ENCODE measurements around the gene GSE1.

The GSE1 gene

GRCh38 chr16:85677383-85677967, 64.4 kb downstream of the GSE1 start:
- Histone ChIP-seq H3K36me3 (ENCODE audit: control insufficient read depth in 1 of 2, insufficient read depth in 2 of 2, low read length in 2 of 2) (peaks cover 14 to 48% of the 10 kb centered on the region in 2 donors), H3K9ac (ENCODE audit: low read depth in 1 of 2, low read length in 2 of 2) (no peak overlapping the region), H3K4me1 (ENCODE audit: control insufficient read depth in 1 of 2, insufficient read depth in 2 of 2, low read length in 2 of 2) (peaks cover 26 to 31% of the 10 kb centered on the region in 2 donors), H3K27ac (ENCODE audit: low read depth, low read length) (no peak overlapping the region), H3K4me3 (ENCODE audit: low read depth in 1 of 2, low read length in 2 of 2) (no peak overlapping the region), H3K9me3 (ENCODE audit: control insufficient read depth in 1 of 2, low read length in 2 of 2) (no peaks in the 10 kb centered on the region), H3K27me3 (ENCODE audit: control insufficient read depth in 1 of 2, insufficient read depth in 2 of 2, low read length in 2 of 2) (no peaks in the 10 kb centered on the region)

- no peak overlapping the region for H3K9ac ChIP-seq (ENCODE audit: low read depth in 1 of 2, low read length in 2 of 2)
- H3K27me3 ChIP-seq (ENCODE audit: control insufficient read depth in 1 of 2, insufficient read depth in 2 of 2, low read length in 2 of 2), result no peaks in the 10 kb centered on the region
- no peak overlapping the region for H3K27ac ChIP-seq (ENCODE audit: low read depth, low read length)
Measured at GRCh38 chr16:85678016-85678415, 64.9 kb downstream of the GSE1 start.

GRCh38 chr16:85678821-85679220, 65.7 kb downstream of the GSE1 start:
- Histone ChIP-seq H3K9me3 (ENCODE audit: control insufficient read depth in 1 of 2, low read length in 2 of 2) (no peaks in the 10 kb centered on the region), H3K4me1 (ENCODE audit: control insufficient read depth in 1 of 2, insufficient read depth in 2 of 2, low read length in 2 of 2) (peaks cover 24 to 27% of the 10 kb centered on the region in 2 donors), H3K4me3 (ENCODE audit: low read depth in 1 of 2, low read length in 2 of 2) (no peak overlapping the region), H3K9ac (ENCODE audit: low read depth in 1 of 2, low read length in 2 of 2) (no peak overlapping the region), H3K27me3 (ENCODE audit: control insufficient read depth in 1 of 2, insufficient read depth in 2 of 2, low read length in 2 of 2) (no peaks in the 10 kb centered on the region), H3K27ac (ENCODE audit: low read depth, low read length) (no peak overlapping the region), H3K36me3 (ENCODE audit: control insufficient read depth in 1 of 2, insufficient read depth in 2 of 2, low read length in 2 of 2) (peaks cover 10 to 40% of the 10 kb centered on the region in 2 donors)

More at GRCh38 chr16:85678016-85678415, 64.9 kb downstream of the GSE1 start:
- Histone ChIP-seq H3K4me1 (ENCODE audit: control insufficient read depth in 1 of 2, insufficient read depth in 2 of 2, low read length in 2 of 2) (peaks cover 26 to 31% of the 10 kb centered on the region in 2 donors), H3K4me3 (ENCODE audit: low read depth in 1 of 2, low read length in 2 of 2) (no peak overlapping the region), H3K36me3 (ENCODE audit: control insufficient read depth in 1 of 2, insufficient read depth in 2 of 2, low read length in 2 of 2) (peaks cover 10 to 43% of the 10 kb centered on the region in 2 donors), H3K9me3 (ENCODE audit: control insufficient read depth in 1 of 2, low read length in 2 of 2) (no peaks in the 10 kb centered on the region)

GRCh38 chr16:85679870-85680269, 66.7 kb downstream of the GSE1 start:
- Histone ChIP-seq H3K36me3 (ENCODE audit: control insufficient read depth in 1 of 2, insufficient read depth in 2 of 2, low read length in 2 of 2) (peaks cover 9 to 30% of the 10 kb centered on the region in 2 donors), H3K4me1 (ENCODE audit: control insufficient read depth in 1 of 2, insufficient read depth in 2 of 2, low read length in 2 of 2) (peaks cover 14 to 18% of the 10 kb centered on the region in 2 donors), H3K4me3 (ENCODE audit: low read depth in 1 of 2, low read length in 2 of 2) (no peak overlapping the region), H3K9me3 (ENCODE audit: control insufficient read depth in 1 of 2, low read length in 2 of 2) (no peaks in the 10 kb centered on the region), H3K27me3 (ENCODE audit: control insufficient read depth in 1 of 2, insufficient read depth in 2 of 2, low read length in 2 of 2) (no peaks in the 10 kb centered on the region), H3K27ac (ENCODE audit: low read depth, low read length) (no peak overlapping the region), H3K9ac (ENCODE audit: low read depth in 1 of 2, low read length in 2 of 2) (no peak overlapping the region)

GRCh38 chr16:85680352-85680944, 67.3 kb downstream of the GSE1 start:
- H3K27ac ChIP-seq (ENCODE audit: low read depth, low read length), result no peak overlapping the region

GRCh38 chr16:85681255-85681654, 68.1 kb downstream of the GSE1 start:
- Histone ChIP-seq H3K27me3 (ENCODE audit: control insufficient read depth in 1 of 2, insufficient read depth in 2 of 2, low read length in 2 of 2) (no peaks in the 10 kb centered on the region), H3K4me1 (ENCODE audit: control insufficient read depth in 1 of 2, insufficient read depth in 2 of 2, low read length in 2 of 2) (peaks cover 14 to 18% of the 10 kb centered on the region in 2 donors), H3K27ac (ENCODE audit: low read depth, low read length) (no peak overlapping the region), H3K9ac (ENCODE audit: low read depth in 1 of 2, low read length in 2 of 2) (no peak overlapping the region), H3K36me3 (ENCODE audit: control insufficient read depth in 1 of 2, insufficient read depth in 2 of 2, low read length in 2 of 2) (peaks cover 4 to 20% of the 10 kb centered on the region in 2 donors), H3K4me3 (ENCODE audit: low read depth in 1 of 2, low read length in 2 of 2) (no peak overlapping the region), H3K9me3 (ENCODE audit: control insufficient read depth in 1 of 2, low read length in 2 of 2) (no peaks in the 10 kb centered on the region)

More at GRCh38 chr16:85680352-85680944, 67.3 kb downstream of the GSE1 start:
- Histone ChIP-seq H3K4me3 (ENCODE audit: low read depth in 1 of 2, low read length in 2 of 2) (peak overlapping the region in 1 of 2 donors; percentile 30), H3K4me1 (ENCODE audit: control insufficient read depth in 1 of 2, insufficient read depth in 2 of 2, low read length in 2 of 2) (peaks cover 14 to 18% of the 10 kb centered on the region in 2 donors), H3K36me3 (ENCODE audit: control insufficient read depth in 1 of 2, insufficient read depth in 2 of 2, low read length in 2 of 2) (peaks cover 4 to 25% of the 10 kb centered on the region in 2 donors), H3K9me3 (ENCODE audit: control insufficient read depth in 1 of 2, low read length in 2 of 2) (no peaks in the 10 kb centered on the region), H3K27me3 (ENCODE audit: control insufficient read depth in 1 of 2, insufficient read depth in 2 of 2, low read length in 2 of 2) (no peaks in the 10 kb centered on the region), H3K9ac (ENCODE audit: low read depth in 1 of 2, low read length in 2 of 2) (no peak overlapping the region)

GRCh38 chr16:85682516-85682915, 69.4 kb downstream of the GSE1 start:
- Histone ChIP-seq H3K4me1 (ENCODE audit: control insufficient read depth in 1 of 2, insufficient read depth in 2 of 2, low read length in 2 of 2) (peaks cover 23 to 24% of the 10 kb centered on the region in 2 donors), H3K36me3 (ENCODE audit: control insufficient read depth in 1 of 2, insufficient read depth in 2 of 2, low read length in 2 of 2) (peaks cover under 1 to 14% of the 10 kb centered on the region in 2 donors), H3K9ac (ENCODE audit: low read depth in 1 of 2, low read length in 2 of 2) (no peak overlapping the region), H3K27ac (ENCODE audit: low read depth, low read length) (no peak overlapping the region), H3K27me3 (ENCODE audit: control insufficient read depth in 1 of 2, insufficient read depth in 2 of 2, low read length in 2 of 2) (no peaks in the 10 kb centered on the region), H3K9me3 (ENCODE audit: control insufficient read depth in 1 of 2, low read length in 2 of 2) (no peaks in the 10 kb centered on the region), H3K4me3 (ENCODE audit: low read depth in 1 of 2, low read length in 2 of 2) (no peak overlapping the region)

GRCh38 chr16:85683363-85683762, 70.2 kb downstream of the GSE1 start:
- Histone ChIP-seq H3K27me3 (ENCODE audit: control insufficient read depth in 1 of 2, insufficient read depth in 2 of 2, low read length in 2 of 2) (no peaks in the 10 kb centered on the region), H3K27ac (ENCODE audit: low read depth, low read length) (no peak overlapping the region), H3K9ac (ENCODE audit: low read depth in 1 of 2, low read length in 2 of 2) (no peak overlapping the region), H3K9me3 (ENCODE audit: control insufficient read depth in 1 of 2, low read length in 2 of 2) (no peaks in the 10 kb centered on the region), H3K4me1 (ENCODE audit: control insufficient read depth in 1 of 2, insufficient read depth in 2 of 2, low read length in 2 of 2) (peaks cover 21 to 24% of the 10 kb centered on the region in 2 donors), H3K4me3 (ENCODE audit: low read depth in 1 of 2, low read length in 2 of 2) (no peak overlapping the region), H3K36me3 (ENCODE audit: control insufficient read depth in 1 of 2, insufficient read depth in 2 of 2, low read length in 2 of 2) (peaks cover 0 to 6% of the 10 kb centered on the region in 2 donors)

- H3K9ac ChIP-seq (ENCODE audit: low read depth in 1 of 2, low read length in 2 of 2), result no peak overlapping the region
Measured at GRCh38 chr16:85685251-85685650, 72.1 kb downstream of the GSE1 start.

GRCh38 chr16:85686912-85687591, 73.9 kb downstream of the GSE1 start:
- H3K36me3 ChIP-seq (ENCODE audit: control insufficient read depth in 1 of 2, insufficient read depth in 2 of 2, low read length in 2 of 2), result no peaks in the 10 kb centered on the region
- H3K4me3 ChIP-seq (ENCODE audit: low read depth in 1 of 2, low read length in 2 of 2), result peak overlapping the region in 1 of 2 donors; percentile 74
- no peak overlapping the region for H3K9ac ChIP-seq (ENCODE audit: low read depth in 1 of 2, low read length in 2 of 2)
- H3K4me1 ChIP-seq (ENCODE audit: control insufficient read depth in 1 of 2, insufficient read depth in 2 of 2, low read length in 2 of 2), result peaks cover 6 to 20% of the 10 kb centered on the region in 2 donors
- no peaks in the 10 kb centered on the region for H3K9me3 ChIP-seq (ENCODE audit: control insufficient read depth in 1 of 2, low read length in 2 of 2)
- H3K27ac ChIP-seq (ENCODE audit: low read depth, low read length), result no peak overlapping the region
- no peaks in the 10 kb centered on the region for H3K27me3 ChIP-seq (ENCODE audit: control insufficient read depth in 1 of 2, insufficient read depth in 2 of 2, low read length in 2 of 2)

More at GRCh38 chr16:85685251-85685650, 72.1 kb downstream of the GSE1 start:
- Histone ChIP-seq H3K4me3 (ENCODE audit: low read depth in 1 of 2, low read length in 2 of 2) (no peak overlapping the region), H3K27me3 (ENCODE audit: control insufficient read depth in 1 of 2, insufficient read depth in 2 of 2, low read length in 2 of 2) (no peaks in the 10 kb centered on the region), H3K36me3 (ENCODE audit: control insufficient read depth in 1 of 2, insufficient read depth in 2 of 2, low read length in 2 of 2) (peaks cover 0 to 3% of the 10 kb centered on the region in 2 donors), H3K27ac (ENCODE audit: low read depth, low read length) (no peak overlapping the region), H3K9me3 (ENCODE audit: control insufficient read depth in 1 of 2, low read length in 2 of 2) (no peaks in the 10 kb centered on the region), H3K4me1 (ENCODE audit: control insufficient read depth in 1 of 2, insufficient read depth in 2 of 2, low read length in 2 of 2) (peaks cover 17 to 25% of the 10 kb centered on the region in 2 donors)

All from duodenal mucosa (tissue), 2 donors.